GM12864 (cell line): ENCODE data around the gene GRIA1.

Experiments
- DNase-seq: peaks from one replicate; pipeline ENCODE4 v3.0.0-alpha.2; 2011; ENCODE audit warnings: low read depth
- H3K4me3 ChIP-seq: 2 replicates; pipeline ENCODE4 v1.5.1; 2011; ENCODE audit warnings: mild to moderate bottlenecking, low read depth, low read length, control low read depth
- CTCF ChIP-seq: IDR thresholded peaks from 2 replicates; pipeline ENCODE4 v1.5.1; 2011; ENCODE audit warnings: low read depth, mild to moderate bottlenecking, moderate library complexity, low read length, control low read depth, inconsistent platforms; ENCODE audit errors: missing control alignments

The GRIA1 gene

GRCh38 chr5:153476767-153477166, 13.7 kb upstream of the GRIA1 start:
- DNase-seq, result no peak
- H3K4me3 ChIP-seq, result no peak overlapping the region
- no peak for TF ChIP-seq CTCF

GRCh38 chr5:153480401-153480800, 10.1 kb upstream of the GRIA1 start:
- TF ChIP-seq CTCF, result no peak
- H3K4me3 ChIP-seq, result no peak overlapping the region
- no peak for DNase-seq

DNA sequence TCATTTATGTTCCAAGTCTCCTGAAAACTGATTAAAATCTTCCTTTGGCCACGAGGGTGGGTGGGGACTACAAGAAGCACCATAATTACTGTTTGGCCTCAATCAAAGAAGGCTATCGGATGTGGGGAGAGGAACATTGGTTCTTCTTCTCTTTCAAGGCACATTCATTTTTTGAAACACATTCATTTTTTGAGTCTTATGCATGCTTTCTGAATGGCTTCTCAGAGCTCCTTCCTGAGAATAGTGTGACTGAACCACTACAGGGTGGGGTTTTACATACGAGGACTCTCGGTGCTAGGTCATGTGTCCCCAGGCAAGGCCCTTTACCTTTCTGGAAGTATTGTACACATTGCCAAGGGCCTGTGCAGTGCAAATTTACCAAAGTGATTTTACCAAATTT, 7.0 kb upstream of the GRIA1 start:
- no peak for DNase-seq
- H3K4me3 ChIP-seq, result no peak overlapping the region
- TF ChIP-seq CTCF, result no peak

- DNase-seq, result no peak
- no peak overlapping the region for H3K4me3 ChIP-seq
- TF ChIP-seq CTCF, result no peak
Measured at GRCh38 chr5:153485641-153486040, 4.8 kb upstream of the GRIA1 start.

GRCh38 chr5:153486771-153487170, 3.7 kb upstream of the GRIA1 start:
- TF ChIP-seq CTCF, result no peak
- no peak for DNase-seq
- H3K4me3 ChIP-seq, result no peak overlapping the region

GRCh38 chr5:153489611-153490010, 859 bp upstream of the GRIA1 start:
- no peak for DNase-seq
- no peak for TF ChIP-seq CTCF
- H3K4me3 ChIP-seq, result no peak overlapping the region

DNA sequence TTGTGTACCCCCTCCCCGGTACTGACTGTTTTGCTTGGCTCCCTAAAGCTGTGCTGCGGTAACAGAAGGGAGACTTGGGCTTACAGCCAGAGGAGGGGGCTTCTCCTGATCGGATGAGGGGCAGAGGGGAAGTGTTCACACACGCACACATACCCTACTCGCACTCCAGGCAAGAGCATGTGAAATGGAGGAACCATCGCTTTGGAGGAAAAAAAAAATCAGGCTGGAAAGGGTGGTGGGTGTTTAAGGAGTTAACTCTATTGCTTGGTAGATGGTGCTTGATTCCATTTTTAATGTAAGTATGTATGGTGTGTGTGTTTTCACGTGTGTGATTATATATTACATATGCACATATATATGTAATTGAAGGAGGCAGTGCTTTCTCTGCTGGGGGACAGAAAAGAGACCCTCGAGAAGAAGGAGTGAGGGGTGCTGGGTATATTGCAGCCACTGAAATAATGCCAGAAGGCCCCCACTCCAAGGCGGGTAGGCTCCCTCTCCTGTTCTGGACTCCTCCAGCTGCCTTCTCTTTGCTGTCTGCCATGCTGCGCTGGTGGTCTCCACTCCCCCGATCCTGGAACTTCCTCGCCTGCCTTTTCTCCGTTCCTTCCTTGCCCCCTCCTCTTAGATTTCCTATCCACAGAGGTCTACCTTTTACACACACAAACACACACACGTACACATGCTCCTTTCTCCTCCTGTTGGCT, 721 bp downstream of the GRIA1 start:
- TF ChIP-seq CTCF, result no peak
- DNase-seq, result no peak
- H3K4me3 ChIP-seq, result no peak overlapping the region
